Measurements from ENCODE around the gene CHTF8.

Gene CHTF8

DNA sequence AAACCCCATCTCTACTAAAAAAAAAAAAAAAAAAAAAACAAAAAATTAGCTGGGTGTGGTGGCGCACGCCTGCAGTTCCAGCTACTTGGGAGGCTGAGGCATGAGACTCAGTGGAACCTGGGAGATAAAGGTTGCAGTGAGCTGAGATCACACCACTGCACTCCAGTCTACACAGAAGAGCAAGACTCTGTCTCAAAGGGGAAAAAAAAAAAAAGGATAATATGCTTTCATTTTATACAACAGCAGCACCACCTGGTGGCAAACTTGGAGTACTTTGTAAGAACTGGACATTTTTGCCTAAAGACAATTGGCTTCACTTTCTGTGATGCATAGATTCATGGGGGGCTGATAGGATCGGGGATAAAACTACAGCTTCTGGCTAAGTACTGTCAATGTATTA is 8.5 kb downstream of the CHTF8 start:
- Histone ChIP-seq H3K27me3 (ENCODE audit: insufficient read depth, poor library complexity, severe bottlenecking) (no peaks in the 10 kb centered on the region), H3K36me3 (ENCODE audit: low read depth) (peaks cover 91% of the 10 kb centered on the region), H3K4me1 (ENCODE audit: insufficient read depth, poor library complexity, severe bottlenecking) (no peaks in the 10 kb centered on the region), H3K27ac (ENCODE audit: poor library complexity, severe bottlenecking) (no peak overlapping the region), H3K4me3 (ENCODE audit: severe bottlenecking) (no peak overlapping the region), H3K9me3 (ENCODE audit: severe bottlenecking) (no peaks in the 10 kb centered on the region)
- DNase-seq (ENCODE audit: low spot score) (no peak), ATAC-seq (ENCODE audit: low read depth) (peak; percentile 27; the same call in 1 of the 3 replicates)
- TF ChIP-seq, protein P1, sequence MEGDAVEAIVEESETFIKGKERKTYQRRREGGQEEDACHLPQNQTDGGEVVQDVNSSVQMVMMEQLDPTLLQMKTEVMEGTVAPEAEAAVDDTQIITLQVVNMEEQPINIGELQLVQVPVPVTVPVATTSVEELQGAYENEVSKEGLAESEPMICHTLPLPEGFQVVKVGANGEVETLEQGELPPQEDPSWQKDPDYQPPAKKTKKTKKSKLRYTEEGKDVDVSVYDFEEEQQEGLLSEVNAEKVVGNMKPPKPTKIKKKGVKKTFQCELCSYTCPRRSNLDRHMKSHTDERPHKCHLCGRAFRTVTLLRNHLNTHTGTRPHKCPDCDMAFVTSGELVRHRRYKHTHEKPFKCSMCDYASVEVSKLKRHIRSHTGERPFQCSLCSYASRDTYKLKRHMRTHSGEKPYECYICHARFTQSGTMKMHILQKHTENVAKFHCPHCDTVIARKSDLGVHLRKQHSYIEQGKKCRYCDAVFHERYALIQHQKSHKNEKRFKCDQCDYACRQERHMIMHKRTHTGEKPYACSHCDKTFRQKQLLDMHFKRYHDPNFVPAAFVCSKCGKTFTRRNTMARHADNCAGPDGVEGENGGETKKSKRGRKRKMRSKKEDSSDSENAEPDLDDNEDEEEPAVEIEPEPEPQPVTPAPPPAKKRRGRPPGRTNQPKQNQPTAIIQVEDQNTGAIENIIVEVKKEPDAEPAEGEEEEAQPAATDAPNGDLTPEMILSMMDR (IDR thresholded peaks at IDR 0.05; ENCODE audit: poor library complexity, severe bottlenecking): peak; percentile 74

GRCh38 chr16:69120096-69120664 is 12.2 kb downstream of the CHTF8 start:
- TF ChIP-seq, protein P1 (IDR thresholded peaks at IDR 0.05; ENCODE audit: poor library complexity, severe bottlenecking): no peak
- H3K27me3 ChIP-seq (ENCODE audit: insufficient read depth, poor library complexity, severe bottlenecking): no peaks in the 10 kb centered on the region
- H3K27ac ChIP-seq (ENCODE audit: poor library complexity, severe bottlenecking): no peak overlapping the region
- H3K4me1 ChIP-seq (ENCODE audit: insufficient read depth, poor library complexity, severe bottlenecking): no peaks in the 10 kb centered on the region
- peaks cover 88% of the 10 kb centered on the region for H3K36me3 ChIP-seq (ENCODE audit: low read depth)
- H3K4me3 ChIP-seq (ENCODE audit: severe bottlenecking): no peak overlapping the region
- H3K9me3 ChIP-seq (ENCODE audit: severe bottlenecking): no peaks in the 10 kb centered on the region
- DNase-seq (ENCODE audit: low spot score) (no peak), ATAC-seq (ENCODE audit: low read depth) (no peak)

GRCh38 chr16:69119536-69119935 is 12.9 kb downstream of the CHTF8 start:
- no peak overlapping the region for H3K27ac ChIP-seq (ENCODE audit: poor library complexity, severe bottlenecking)
- no peaks in the 10 kb centered on the region for H3K4me1 ChIP-seq (ENCODE audit: insufficient read depth, poor library complexity, severe bottlenecking)
- H3K4me3 ChIP-seq (ENCODE audit: severe bottlenecking): no peak overlapping the region
- peaks cover 88% of the 10 kb centered on the region for H3K36me3 ChIP-seq (ENCODE audit: low read depth)
- ATAC-seq (ENCODE audit: low read depth) (no peak), DNase-seq (ENCODE audit: low spot score) (no peak)
- no peaks in the 10 kb centered on the region for H3K9me3 ChIP-seq (ENCODE audit: severe bottlenecking)
- TF ChIP-seq, protein P1 (IDR thresholded peaks at IDR 0.05; ENCODE audit: poor library complexity, severe bottlenecking): no peak
- no peaks in the 10 kb centered on the region for H3K27me3 ChIP-seq (ENCODE audit: insufficient read depth, poor library complexity, severe bottlenecking)

DNA sequence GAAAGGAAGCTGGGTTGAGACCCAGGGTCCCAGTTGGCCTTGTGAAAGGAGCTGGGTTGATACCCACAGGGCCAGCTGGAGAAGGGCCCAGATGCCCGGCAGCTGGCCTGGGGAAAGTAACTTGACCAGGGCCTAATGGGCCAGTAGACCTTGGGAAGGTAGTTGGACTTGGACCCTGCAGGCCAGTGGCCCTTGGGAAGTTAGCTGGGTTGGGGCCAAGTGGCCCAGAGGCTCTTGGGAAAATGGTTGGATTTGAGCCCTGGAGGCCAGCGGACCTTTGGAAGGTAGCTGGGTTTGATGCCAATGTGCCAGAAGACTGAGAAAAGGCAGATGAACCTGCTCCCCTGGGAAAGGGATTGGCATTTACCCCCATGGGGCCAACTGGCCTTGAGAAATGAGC is 13.4 kb downstream of the CHTF8 start:
- Histone ChIP-seq H3K36me3 (ENCODE audit: low read depth) (peaks cover 88% of the 10 kb centered on the region), H3K27me3 (ENCODE audit: insufficient read depth, poor library complexity, severe bottlenecking) (no peaks in the 10 kb centered on the region), H3K27ac (ENCODE audit: poor library complexity, severe bottlenecking) (no peak overlapping the region), H3K4me1 (ENCODE audit: insufficient read depth, poor library complexity, severe bottlenecking) (no peaks in the 10 kb centered on the region), H3K9me3 (ENCODE audit: severe bottlenecking) (no peaks in the 10 kb centered on the region), H3K4me3 (ENCODE audit: severe bottlenecking) (no peak overlapping the region)
- no peak for ATAC-seq (ENCODE audit: low read depth)
- no peak for DNase-seq (ENCODE audit: low spot score)
- TF ChIP-seq, protein P1 (IDR thresholded peaks at IDR 0.05; ENCODE audit: poor library complexity, severe bottlenecking): no peak

DNA sequence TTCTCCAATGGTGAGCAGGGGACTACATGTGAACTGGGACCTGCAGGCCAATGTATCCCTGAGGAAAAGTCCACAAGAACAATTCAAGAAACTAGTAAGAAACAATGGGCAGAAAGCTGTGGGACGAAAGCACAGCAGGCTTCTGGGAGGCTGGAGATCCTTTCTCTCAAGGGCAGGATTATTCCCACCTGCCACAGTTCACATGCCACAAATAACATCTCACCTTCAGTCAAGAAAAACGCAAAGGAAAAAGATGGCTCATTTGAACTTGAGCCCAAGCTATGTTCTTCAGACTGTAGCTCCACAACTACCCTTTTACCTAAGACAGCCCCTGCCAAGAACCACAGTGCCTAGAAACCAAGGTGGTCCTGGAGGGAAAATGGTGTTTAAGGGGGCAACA is 13.9 kb downstream of the CHTF8 start:
- Histone ChIP-seq H3K36me3 (ENCODE audit: low read depth) (peaks cover 85% of the 10 kb centered on the region), H3K4me3 (ENCODE audit: severe bottlenecking) (no peak overlapping the region), H3K4me1 (ENCODE audit: insufficient read depth, poor library complexity, severe bottlenecking) (no peaks in the 10 kb centered on the region), H3K27me3 (ENCODE audit: insufficient read depth, poor library complexity, severe bottlenecking) (no peaks in the 10 kb centered on the region), H3K9me3 (ENCODE audit: severe bottlenecking) (no peaks in the 10 kb centered on the region), H3K27ac (ENCODE audit: poor library complexity, severe bottlenecking) (no peak overlapping the region)
- TF ChIP-seq, protein P1 (IDR thresholded peaks at IDR 0.05; ENCODE audit: poor library complexity, severe bottlenecking): no peak
- no peak for ATAC-seq (ENCODE audit: low read depth)
- DNase-seq (ENCODE audit: low spot score): no peak

Data from RWPE2 (cell line).